Testis (tissue), 2 donors: ENCODE results near the gene MEGF10.

Experiments used
- POLR2A ChIP-seq: fragments of 450-650 bp; IDR thresholded peaks from one replicate; pipeline ENCODE4 v1.6.1; 2017; ENCODE audit warnings: antibody characterized with exemption, mild to moderate bottlenecking, moderate library complexity
- TF ChIP-seq, protein P1 (sequence below), 3 experiments: fragments of 450-650 bp in 2 of 3; fragments of 200-600 bp in 1 of 3; sonication (generic) in 1 of 3; IDR thresholded peaks; one replicate each; pipeline ENCODE4 v1.5.1; 2016 to 2019; ENCODE audit warnings: antibody characterized with exemption in 3 of 3, mild to moderate bottlenecking in 2 of 3, moderate library complexity in 1 of 3

DNA sequence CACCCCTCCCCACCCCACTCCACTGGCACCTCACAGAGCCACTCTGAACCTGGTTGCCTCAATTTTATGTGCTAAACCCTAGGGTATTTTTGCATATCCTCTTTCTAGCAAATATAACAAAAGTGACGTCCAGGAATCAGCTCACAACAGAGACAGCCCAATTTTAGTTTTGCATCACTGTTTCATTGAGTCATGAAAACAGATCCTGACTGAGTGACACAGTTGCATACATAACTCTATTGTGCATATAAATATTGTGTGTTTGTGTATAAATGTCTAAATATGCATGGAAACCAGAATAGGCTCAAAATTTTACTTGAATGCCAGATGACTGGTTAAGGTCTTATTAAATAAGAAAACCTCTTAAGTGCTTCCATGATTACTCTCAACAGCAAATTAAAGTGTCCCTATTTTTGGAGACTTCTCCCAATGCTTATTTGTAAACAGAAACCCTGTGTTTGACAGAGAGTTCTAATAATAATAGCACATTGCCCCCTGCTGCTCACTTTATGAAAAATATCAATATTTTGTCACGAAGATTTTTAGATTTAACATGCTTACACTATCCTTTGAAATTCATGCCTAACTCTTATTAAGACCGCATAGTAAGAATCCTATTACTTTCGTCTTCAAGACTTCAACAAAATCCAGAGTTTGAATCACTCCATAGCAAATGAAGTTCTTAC lies 151.3 kb downstream of the MEGF10 start:
- TF ChIP-seq, protein P1, sequence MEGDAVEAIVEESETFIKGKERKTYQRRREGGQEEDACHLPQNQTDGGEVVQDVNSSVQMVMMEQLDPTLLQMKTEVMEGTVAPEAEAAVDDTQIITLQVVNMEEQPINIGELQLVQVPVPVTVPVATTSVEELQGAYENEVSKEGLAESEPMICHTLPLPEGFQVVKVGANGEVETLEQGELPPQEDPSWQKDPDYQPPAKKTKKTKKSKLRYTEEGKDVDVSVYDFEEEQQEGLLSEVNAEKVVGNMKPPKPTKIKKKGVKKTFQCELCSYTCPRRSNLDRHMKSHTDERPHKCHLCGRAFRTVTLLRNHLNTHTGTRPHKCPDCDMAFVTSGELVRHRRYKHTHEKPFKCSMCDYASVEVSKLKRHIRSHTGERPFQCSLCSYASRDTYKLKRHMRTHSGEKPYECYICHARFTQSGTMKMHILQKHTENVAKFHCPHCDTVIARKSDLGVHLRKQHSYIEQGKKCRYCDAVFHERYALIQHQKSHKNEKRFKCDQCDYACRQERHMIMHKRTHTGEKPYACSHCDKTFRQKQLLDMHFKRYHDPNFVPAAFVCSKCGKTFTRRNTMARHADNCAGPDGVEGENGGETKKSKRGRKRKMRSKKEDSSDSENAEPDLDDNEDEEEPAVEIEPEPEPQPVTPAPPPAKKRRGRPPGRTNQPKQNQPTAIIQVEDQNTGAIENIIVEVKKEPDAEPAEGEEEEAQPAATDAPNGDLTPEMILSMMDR (IDR thresholded peaks at IDR 0.05): peak in 2 of 3 experiments; percentile 9 to 19
- no peak for TF ChIP-seq POLR2A
